Lung microvascular endothelial cell (primary cell): ENCODE results near the gene AADACL3. TPM values are rescaled to one million over a fixed set of nuclear protein-coding genes. Genes with fewer than 3 reads are reported as not detected.
"Not testable (repeated sequence)": the region's sequence is repeated elsewhere in the genome, so short reads cannot be mapped to it uniquely, and the experiment has no call there.

Experiments used
- DNase-seq, 2 donors: peaks; one replicate each; pipeline versions ENCODE4 v3.0.0 to v3.0.0-alpha.2; 2010; ENCODE audit warnings: low read depth in 2 of 2
- total RNA-seq: library from RNA; depleted of rRNA; stranded (reverse); fragments of >200 nt; gene quantifications from 2 replicates; pipeline ENCODE4 v1.2.1, GENCODE V29; 2014

Gene AADACL3
- not detected in 2 replicates for total RNA-seq

GRCh38 chr1:12715896-12716437, at the start of gene AADACL3:
AADACL3 (plus strand) TSS chr1:12716110; CDS start chr1:12716177, 67 bp downstream.
- DNase-seq = no peak

DNA sequence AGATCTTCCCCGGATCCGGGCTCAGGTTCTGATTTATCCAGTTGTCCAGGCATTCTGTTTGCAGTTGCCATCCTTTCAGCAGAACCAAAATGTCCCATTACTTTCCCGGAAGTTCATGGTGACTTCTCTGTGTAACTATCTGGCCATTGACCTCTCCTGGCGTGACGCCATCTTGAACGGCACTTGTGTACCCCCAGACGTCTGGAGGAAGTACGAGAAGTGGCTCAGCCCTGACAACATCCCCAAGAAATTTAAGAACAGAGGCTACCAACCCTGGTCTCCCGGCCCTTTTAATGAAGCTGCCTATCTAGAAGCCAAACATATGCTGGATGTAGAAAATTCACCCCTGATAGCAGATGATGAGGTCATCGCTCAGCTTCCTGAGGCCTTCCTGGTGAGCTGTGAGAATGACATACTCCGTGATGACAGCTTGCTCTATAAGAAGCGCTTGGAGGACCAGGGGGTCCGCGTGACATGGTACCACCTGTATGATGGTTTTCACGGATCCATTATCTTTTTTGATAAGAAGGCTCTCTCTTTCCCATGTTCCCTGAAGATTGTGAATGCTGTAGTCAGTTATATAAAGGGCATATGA, 49.7 kb upstream of the AADACL3 start:
- peak; percentile 44 to 56 for DNase-seq

DNA sequence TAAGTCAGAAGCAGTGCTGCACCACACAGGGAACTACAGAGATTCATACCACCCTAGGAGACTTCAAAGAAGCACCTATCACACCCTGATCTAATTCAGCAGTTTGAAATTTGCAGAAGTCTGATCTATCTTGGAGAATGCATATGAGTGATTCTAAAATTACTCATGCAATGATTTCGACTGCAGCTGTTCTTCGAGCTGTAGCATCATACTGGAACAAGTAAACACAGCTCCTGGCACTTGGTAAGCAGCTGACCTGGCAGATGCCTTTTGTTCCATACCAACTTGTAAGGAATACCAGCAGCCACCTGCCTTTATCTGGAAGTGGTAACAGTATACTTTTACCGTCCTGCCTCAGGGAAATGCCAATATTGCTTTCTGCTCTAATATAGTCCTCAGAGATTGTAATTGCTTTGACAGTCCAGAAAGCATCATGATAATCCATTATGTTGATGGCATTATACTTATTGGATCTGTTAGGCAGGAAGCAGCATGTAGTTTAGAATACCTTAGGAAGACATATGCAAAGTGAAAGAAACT, 46.3 kb upstream of the AADACL3 start:
- DNase-seq = no peak

DNA sequence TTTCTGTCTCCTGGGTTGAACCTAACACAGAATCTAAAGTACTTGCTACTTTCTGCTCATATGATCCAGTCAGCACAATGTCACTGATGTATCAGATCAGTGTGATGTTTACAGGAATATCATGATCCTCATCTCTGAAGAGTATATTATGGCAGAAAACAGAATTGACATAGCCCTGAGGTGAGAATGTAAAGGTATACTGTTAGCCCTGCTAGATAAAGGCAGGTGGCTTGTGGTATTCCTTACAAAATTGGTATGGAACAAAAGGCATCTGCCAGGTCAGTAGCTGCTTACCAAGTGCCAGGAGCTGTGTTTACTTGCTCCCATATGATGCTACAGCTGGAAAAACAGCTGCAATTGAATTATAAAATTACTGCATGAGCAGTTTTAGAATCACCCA, 41.6 kb upstream of the AADACL3 start:
- DNase-seq = no peak

DNA sequence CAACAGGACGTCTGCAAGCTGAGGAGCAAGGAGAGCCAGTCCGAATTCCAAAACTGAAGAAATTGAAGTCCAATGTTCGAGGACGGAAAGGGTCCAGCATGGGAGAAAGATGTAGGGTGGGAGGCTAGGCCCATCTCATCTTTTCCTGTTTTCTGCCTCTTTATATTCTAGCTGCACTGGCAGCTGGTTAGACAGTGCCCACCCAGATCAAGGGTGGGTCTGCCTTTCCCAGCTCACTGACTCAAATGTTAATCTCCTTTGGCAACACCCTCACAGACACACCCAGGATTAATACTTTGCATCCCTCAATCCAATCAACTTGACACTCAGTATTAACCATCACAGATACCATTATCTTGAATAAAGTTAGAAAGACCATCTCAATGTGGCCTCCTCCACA, 39.8 kb upstream of the AADACL3 start:
- DNase-seq = not testable (repeated sequence)

GRCh38 chr1:12677565-12677964, 38.3 kb upstream of the AADACL3 start:
- DNase-seq = no peak

- DNase-seq = no peak
Observed at GRCh38 chr1:12678350-12678749, 37.6 kb upstream of the AADACL3 start.

DNA sequence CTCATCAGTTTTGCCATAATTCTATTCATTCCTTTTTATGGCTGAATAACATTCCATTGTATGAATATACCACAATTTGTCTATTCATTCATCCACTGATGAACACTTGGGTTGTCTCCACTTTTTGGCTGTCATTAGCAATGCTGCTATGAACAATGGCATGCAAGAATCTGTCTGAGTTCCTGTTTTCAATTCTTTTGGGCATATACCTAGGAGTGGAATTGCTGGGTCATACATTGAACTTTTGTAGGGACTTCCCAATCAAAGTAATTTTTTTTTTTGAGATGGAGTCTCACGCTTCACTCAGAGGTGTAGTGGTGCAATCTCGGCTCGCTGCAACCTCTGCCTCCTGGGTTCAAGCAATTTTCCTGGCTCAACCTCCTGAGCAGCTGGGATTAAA, 37.1 kb upstream of the AADACL3 start:
- no peak for DNase-seq

DNA sequence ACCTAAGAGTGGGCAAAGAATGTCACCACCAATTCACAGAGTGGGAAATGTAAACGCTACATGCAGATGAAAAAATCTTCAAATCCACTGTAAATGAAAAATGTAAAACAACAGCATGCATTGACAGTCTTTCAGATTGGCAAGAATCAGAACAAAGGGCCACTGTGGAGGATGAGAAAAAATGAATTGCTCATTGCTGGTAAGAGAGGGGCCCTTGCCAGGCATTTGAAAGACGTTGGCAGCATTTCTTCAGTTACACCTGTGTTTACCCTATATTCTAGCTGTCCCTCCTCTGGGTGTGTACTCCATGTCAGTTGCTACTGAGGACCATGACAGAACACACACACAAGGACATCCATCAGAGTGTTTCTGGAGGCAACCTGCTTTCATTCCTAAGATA, 25.8 kb upstream of the AADACL3 start:
- DNase-seq = no peak

GRCh38 chr1:12692967-12693782, 22.7 kb upstream of the AADACL3 start:
- no peak for DNase-seq

DNA sequence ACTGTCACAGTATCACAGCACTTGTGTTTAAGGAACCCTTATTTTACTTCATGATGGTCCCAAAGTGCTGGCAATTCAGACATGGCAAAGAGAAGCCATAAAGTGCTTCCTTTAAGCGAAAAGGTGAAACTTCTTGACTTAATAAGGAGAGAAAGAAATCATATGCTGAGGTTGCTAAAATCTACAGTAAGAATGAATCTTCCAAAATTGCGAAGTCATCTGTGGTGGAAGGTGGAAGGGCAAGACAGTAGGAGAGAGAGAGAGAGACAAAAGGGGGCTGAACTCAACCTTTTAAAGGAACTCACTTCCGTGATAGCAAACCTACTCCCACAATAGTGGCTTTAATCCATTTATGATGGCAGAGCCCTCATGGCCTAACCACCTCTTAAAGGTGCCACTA, 19.3 kb upstream of the AADACL3 start:
- no peak for DNase-seq

GRCh38 chr1:12697397-12697796, 18.5 kb upstream of the AADACL3 start:
- no peak for DNase-seq

DNA sequence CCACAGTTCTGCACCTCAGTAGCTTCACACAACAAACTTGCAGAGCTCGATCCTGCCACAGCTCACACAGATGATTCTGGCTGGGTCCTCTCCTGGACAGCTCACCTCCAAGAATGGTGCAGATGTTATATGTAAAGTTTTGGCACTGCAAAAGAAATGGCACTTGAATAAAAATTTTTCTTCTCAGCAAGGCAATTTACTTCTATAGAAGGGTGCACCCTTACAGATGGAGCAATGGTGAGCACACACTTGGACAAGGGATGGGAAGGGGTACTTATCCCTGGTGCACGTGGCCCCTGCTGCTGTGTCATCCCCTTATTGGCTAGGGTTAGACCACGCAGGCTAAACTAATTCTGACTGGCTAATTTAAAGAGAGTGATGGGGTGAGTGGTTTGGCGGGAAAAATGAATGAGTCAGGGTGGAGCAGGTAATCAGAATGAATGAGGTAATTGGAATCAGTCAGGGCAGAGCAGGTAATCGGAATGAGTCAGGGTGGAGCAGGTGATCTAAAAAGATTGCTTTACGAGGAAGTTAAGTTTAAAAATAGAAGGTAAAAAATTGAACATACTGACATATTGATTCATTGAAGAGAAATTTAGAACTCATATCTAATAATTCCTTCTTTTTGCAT, 12.0 kb upstream of the AADACL3 start:
- DNase-seq = no peak

DNA sequence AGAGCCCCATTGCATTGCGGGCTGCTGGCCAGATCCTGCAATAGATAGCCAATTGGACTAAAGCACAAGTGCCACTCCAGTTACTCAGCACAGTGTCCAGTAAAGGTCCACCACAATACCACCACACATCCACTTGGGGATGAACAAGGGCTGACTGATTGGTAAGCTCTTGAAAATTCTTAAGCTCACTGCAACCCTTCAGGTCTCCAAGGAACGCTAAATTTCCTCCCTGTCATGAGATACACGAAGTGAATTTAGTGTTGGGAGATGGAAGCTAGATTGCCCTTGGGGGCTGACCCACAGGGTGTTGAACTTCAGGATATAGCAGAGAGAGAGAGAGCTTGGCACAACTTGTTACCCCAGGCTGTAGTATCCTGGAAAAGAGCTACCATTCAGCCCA, 9.8 kb upstream of the AADACL3 start:
- DNase-seq = no peak

DNA sequence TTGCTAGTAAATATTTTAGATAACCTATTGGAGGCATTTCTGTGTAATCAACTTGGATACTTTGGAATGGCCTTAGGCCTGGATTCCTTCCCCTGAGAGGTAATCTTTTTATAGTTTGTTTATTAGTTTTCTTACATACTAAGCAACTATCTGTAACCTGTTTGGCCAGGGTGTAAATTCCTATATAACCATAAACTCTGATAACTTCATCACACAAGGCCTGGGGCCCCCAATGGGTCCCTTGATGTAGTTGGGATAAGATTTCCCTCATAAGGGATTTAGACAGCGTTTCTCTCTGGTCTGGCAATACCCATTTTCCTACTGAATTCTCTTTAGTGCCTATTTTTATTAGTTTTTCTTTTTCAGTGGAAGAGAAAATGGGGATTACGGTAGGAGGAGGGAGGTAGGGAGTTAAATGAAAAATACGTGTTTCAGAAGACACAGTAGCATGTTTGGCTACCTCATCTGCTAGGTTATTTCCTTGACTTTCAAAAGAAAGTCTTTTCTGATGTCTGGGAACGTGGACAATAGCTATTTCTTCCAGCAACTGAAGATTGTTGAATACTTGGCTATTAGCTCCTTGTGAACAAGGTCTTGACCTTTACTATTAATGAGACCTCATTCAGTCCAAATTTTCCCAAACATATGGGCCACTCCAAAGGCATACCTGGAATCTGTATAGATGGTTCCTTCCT, 7.4 kb upstream of the AADACL3 start:
- no peak for DNase-seq

DNA sequence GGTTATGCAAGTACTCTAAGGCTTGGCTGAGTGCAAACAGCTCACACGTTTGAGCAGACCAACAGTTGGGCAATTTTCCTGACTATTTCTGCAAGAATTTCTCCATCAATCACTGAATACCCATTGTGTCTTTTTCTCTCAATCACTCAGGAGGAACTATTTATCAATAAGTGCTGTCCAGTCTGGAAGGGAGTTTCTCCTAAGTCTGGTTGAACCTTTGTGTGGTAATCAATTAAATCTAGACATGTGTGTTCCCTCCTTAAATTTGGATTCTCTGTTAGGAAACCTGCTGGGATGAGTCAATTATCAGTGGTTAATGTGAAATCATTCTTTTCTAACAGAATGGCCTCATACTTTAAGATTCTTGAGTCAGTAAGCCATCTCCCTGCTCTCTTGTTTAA, 6.8 kb upstream of the AADACL3 start:
- DNase-seq = no peak

DNA sequence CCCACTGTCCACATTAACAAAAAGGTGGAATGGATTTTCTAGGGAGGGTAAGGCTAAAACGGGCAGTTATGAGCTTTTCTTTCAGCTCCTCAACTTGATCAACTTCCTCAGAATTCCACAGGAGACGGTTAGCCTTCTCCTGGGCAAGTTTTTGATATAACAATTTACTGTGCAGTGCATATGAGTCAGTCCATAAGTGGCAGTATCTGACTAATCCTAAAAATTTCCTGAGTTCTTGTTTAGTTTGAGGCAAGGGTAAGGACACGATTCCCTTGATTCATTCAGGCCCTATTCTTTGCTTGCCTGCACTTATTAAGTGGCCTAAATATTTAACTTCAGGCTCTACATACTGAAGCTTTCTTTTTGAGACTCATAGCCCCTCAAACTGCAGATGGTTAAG, 6.2 kb upstream of the AADACL3 start:
- DNase-seq = no peak

DNA sequence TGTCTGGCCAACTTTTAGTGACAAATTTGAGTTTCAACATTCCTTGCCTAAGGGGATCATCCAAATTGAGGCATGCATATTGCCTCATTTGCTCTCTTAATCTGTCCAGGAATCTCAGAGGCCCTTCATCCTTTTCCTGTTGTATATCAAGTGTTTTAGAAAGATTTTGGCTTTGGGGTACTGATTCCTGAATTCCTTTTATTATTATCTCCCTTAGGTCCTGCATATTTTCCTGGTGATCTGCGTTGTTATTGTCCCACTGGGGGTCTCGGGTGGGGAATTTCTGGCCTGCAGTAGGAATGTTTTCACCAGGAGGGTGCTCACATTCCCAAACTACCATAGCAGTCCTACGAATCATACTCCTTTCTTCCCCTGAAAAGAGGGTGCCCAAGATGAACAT, 4.4 kb upstream of the AADACL3 start:
- DNase-seq = no peak

DNA sequence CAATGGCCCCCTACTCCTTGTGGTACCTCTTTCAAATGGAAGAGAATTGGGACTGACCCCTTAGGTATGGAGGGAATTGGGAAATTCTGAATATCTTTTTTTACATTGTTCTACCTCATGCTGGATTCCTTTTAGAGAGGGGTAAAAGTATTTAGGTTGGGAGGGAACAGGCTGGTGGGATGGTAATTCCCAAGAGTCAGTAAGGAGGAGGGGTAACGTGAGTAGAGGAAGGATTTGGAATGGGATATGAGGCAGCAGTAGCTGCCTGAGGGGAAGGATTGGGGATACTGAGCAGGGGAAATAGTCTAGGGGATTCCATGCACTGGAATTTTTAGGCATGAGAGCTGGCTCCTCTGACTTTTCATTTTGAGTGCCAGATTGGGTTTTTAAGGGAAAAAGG, 3.8 kb upstream of the AADACL3 start:
- DNase-seq = no peak

DNA sequence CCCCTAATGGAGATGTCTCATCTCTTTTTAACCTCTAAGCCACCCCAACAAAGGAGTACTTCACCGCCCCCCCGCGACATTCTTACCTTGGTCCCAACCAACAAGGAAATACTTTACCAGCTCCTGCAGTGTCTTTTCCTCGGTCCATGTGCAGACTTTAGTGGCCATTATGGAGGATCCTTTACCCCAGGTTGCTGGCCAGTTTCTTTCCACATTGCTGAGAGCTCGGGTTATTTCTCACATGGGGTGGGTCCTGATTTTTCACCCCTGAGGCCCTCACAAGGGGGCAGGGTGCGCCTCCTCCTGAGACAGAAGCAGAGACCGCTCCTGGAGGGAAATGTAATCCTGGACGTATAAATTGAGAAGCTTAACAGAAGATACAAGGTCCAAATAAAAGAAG, 3.0 kb upstream of the AADACL3 start:
- DNase-seq = no peak

DNA sequence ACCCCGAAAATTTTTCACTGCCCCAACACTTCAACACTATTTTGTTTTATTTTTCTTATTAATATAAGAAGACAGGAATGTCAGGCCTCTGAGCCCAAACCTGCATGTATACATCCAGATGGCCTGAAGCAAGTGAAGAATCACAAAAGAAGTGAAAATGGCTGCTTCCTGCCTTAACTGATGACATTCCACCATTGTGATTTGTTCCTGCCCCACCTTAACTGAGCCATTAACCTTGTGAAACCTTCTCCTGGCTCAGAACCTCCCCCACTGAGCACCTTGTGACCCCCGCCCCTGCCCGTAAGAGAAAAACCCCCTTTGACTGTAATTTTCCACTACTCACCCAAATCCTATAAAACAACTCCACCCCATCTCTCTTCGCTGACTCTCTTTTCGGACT, 2.3 kb upstream of the AADACL3 start:
- not testable (repeated sequence) for DNase-seq
